HG02840 (cell line): ENCODE results near the gene BMPER.

Source experiments
- ATAC-seq: cut with Tn5 transposase; IDR thresholded peaks from one replicate; pipeline ENCODE4 v1.9.1; 2021; ENCODE audit warnings: mild to moderate bottlenecking, moderate library complexity, moderate number of reproducible peaks; ENCODE audit not compliant: unreplicated experiment, low FRiP score

BMPER gene

GRCh38 chr7:33961948-33962347, 56.6 kb downstream of the BMPER start:
- no peak for ATAC-seq

- no peak for ATAC-seq
Measured at GRCh38 chr7:33964417-33965182, 59.3 kb downstream of the BMPER start.

- ATAC-seq: no peak
Measured at GRCh38 chr7:33965183-33965744, 59.9 kb downstream of the BMPER start.

- ATAC-seq: no peak
Measured at GRCh38 chr7:33968591-33968990, 63.3 kb downstream of the BMPER start.

- ATAC-seq: no peak
Measured at GRCh38 chr7:33970536-33970935, 65.2 kb downstream of the BMPER start.

GRCh38 chr7:33971106-33971505, 65.8 kb downstream of the BMPER start:
- ATAC-seq: no peak

- no peak for ATAC-seq
Measured at GRCh38 chr7:33973231-33974015, 68.1 kb downstream of the BMPER start.

GRCh38 chr7:33979300-33979806, 74.0 kb downstream of the BMPER start:
- no peak for ATAC-seq

GRCh38 chr7:33979807-33980355, 74.5 kb downstream of the BMPER start:
- ATAC-seq: no peak

GRCh38 chr7:33981226-33981625, 75.9 kb downstream of the BMPER start:
- no peak for ATAC-seq

- ATAC-seq: no peak
Measured at GRCh38 chr7:33981671-33982424, 76.5 kb downstream of the BMPER start.

- no peak for ATAC-seq
Measured at GRCh38 chr7:33982425-33982786, 77.1 kb downstream of the BMPER start.

- no peak for ATAC-seq
Measured at GRCh38 chr7:33986451-33986850, 81.1 kb downstream of the BMPER start.

- ATAC-seq: no peak
Measured at GRCh38 chr7:33986951-33987947, 81.9 kb downstream of the BMPER start.

GRCh38 chr7:33996899-33997298, 91.6 kb downstream of the BMPER start:
- no peak for ATAC-seq

GRCh38 chr7:33998476-33998875, 93.1 kb downstream of the BMPER start:
- ATAC-seq: no peak

GRCh38 chr7:34011017-34011695, 105.8 kb downstream of the BMPER start:
- ATAC-seq: no peak

- ATAC-seq: no peak
Measured at GRCh38 chr7:34011696-34012095, 106.4 kb downstream of the BMPER start.

GRCh38 chr7:34013421-34013820, 108.1 kb downstream of the BMPER start:
- no peak for ATAC-seq
